ENCODE data around the gene SSC5D.

DNA sequence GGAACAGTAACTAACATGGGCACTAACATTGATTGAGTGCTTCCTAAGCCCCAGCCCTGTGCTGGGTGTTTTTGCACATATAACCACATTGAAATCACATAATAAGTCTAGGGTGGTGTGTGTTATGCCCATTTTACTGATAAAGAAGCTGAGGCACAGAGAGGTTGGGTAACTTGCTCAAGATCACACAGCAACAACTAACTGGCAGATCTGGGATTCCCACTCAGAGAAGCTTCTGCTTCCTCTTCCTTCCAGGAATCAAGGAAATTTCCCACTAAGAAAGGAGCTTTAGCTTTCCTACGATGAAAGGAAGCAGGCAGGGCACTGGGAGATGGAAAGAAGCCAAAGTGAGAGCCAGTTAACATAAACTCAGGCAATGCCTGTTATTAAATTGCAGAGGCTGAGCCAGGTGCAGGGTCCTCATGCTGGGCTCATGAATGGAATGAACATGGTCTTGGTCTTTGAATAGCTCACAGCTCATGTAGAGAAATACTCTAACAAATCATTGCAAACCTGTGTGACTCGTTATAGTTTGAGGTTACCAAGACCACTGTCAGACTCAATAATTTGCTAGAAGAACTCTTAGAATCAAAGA is 10.1 kb downstream of the SSC5D start:
- TF ChIP-seq, protein P1, sequence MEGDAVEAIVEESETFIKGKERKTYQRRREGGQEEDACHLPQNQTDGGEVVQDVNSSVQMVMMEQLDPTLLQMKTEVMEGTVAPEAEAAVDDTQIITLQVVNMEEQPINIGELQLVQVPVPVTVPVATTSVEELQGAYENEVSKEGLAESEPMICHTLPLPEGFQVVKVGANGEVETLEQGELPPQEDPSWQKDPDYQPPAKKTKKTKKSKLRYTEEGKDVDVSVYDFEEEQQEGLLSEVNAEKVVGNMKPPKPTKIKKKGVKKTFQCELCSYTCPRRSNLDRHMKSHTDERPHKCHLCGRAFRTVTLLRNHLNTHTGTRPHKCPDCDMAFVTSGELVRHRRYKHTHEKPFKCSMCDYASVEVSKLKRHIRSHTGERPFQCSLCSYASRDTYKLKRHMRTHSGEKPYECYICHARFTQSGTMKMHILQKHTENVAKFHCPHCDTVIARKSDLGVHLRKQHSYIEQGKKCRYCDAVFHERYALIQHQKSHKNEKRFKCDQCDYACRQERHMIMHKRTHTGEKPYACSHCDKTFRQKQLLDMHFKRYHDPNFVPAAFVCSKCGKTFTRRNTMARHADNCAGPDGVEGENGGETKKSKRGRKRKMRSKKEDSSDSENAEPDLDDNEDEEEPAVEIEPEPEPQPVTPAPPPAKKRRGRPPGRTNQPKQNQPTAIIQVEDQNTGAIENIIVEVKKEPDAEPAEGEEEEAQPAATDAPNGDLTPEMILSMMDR (IDR thresholded peaks at IDR 0.05): no peak
- no peak for TF ChIP-seq POLR2A (IDR thresholded peaks at IDR 0.05)

Measured in Peyer's patch (tissue), 4 donors.